ENCODE measurements around the gene BICRA.

- TF ChIP-seq CTCF (IDR thresholded peaks at IDR 0.05; ENCODE audit: low read length): no peak
- TF ChIP-seq EZH2 (IDR thresholded peaks at IDR 0.05; ENCODE audit: borderline replicate concordance, low read length): no peak
Measured at GRCh38 chr19:47719047-47719859, 110.3 kb downstream of the BICRA start.
